Activated naive CD4-positive, alpha-beta T cell treated with anti-CD3 and anti-CD28 coated beads, Interleukin-2, amount 50 U/mL, for 16 hours (primary cell): ENCODE results near the gene ZNHIT6.

Experiments used
- DNase-seq: peaks from one replicate; pipeline ENCODE4 v3.0.0-alpha.2; 2020

The ZNHIT6 gene

DNA sequence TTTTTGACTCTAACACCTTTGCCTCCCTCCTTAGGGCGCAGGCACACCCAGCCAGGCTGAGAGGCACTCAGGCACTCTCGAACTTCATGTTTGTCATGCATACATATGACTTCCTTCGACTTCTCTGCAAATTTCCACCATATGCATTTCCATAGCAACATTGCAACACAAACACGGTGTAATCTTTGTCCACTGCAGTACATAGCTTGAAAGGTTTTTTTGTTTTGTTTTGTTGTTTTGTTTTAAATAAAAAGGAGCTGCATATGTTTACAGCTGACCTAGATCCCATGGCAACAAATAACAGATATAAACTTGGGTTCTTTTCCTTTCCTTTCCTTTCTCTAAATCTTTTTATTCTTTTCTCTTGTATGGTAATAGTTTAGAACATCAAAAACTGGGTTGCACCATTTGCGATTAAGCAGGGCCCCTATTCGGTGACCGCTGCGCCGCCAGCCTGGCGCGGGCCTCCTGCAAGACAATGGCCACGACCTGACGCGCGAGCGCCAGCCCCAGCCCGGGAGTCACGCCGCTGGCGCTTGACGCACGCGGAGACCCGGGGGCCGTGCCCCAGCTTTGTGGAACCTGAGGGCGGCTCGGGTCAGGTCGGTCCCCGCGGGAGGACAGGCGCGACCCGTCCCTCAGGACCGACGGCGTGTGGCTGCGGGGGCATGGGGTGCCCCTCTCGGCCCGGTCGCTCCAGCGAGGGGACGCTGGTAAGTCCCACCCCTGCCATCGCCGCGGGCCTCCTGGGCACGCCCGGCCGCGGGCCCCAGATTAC, 92.5 kb downstream of the ZNHIT6 start:
- DNase-seq: no peak

DNA sequence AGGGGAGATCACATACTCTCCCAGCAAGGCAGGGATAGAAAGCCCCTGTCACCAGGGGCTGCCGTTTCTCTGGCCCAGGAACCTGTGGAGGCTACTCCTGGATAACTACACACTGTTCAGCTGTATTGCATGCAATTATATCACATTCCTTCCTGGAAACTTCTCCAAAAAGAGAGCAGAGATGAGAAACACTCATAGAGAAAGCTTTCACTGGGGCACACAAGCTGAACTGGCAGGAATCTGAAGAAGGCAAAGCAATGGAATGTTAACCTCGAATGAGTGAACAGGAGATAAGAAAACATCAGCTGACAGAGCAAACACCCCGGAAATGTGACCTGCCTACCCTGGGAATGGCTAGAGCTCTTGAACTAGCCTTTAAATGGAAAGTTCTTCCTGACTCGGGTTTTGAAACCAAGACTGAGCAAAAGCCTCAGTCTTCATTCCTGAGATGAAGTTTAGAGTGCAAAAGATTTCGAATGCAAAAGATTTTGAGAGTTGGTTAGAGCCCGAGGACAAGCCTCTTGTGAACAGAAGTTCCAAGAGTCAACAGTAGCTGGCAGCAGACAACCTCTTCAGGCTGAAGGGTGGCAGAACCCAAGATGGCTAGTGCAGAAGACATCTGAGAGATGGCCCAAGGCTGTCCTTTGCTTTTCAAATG, 95.4 kb downstream of the ZNHIT6 start:
- no peak for DNase-seq

DNA sequence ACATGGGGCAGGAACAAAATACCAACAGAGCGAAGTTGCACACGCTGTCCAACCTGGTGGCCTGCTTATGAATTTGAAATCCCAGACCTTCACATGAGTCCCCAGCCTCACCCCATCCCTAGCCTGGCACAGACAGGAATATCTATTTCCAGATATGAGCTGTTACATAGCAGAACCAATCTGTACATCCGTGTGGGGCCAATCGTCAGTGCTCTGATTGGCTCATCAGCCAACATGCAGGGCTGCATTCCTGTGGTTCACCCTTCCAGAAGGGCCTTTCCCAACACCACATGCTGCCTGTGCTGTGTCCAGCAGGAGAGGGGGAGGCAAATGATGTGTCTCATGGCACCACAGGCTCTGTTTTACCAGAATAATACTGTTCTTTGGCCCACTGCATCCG, 96.4 kb downstream of the ZNHIT6 start:
- DNase-seq: no peak

DNA sequence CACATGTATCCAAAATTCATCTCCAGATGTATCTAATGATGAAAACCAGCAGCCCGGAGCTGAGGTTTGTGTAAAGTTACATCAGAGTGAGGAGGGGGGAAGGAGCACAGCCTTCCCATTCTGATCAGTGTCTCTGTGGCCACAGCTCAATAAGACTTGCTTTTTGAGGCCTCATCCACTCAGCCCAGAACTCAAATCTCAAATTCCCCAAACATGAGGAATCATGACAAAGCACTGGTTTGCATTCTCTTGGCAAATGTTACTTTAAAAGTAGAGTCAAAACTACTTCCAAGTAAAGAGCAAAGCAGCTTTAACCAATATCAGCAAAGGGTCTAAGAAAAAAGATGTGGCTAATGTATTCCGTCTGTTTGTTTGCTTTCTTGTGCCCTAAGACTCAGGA, 96.8 kb downstream of the ZNHIT6 start:
- DNase-seq: no peak

DNA sequence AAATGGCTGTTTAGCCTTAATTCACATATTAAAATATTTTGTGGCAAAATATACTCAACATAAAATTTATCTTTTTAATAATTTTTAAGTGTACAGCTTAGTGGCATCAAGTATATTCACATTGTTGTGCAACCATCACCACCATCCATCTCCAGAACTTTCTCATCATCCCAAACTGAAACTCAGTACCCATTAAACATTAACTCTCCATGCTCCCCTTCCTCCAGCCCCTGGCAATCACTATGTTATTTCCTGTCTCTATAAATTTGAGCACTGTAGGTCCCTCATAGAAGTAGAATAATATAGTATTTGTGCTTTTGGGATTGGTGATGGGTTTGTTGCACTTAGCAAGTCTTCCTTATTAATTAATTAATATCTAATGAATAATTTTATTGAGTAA, 98.3 kb downstream of the ZNHIT6 start:
- no peak for DNase-seq

DNA sequence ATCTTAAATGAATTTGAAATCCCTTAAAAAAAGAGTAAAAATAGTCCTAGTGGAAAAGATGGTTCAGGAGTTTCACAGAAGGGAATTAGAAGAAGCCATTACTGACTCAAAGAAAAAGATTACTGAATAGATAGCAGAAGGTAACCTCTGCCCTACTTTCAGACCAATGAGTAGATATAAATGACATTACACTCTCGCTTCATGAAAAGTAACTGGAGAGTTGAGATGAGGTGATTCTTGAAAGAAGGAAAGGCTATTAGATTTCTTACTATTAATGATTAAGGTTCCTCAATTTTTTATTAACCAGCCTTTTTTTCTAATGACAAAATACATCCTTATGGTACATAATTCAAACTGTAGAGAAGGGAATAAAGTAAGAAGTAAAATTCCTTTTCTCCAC, 99.4 kb downstream of the ZNHIT6 start:
- DNase-seq: no peak

DNA sequence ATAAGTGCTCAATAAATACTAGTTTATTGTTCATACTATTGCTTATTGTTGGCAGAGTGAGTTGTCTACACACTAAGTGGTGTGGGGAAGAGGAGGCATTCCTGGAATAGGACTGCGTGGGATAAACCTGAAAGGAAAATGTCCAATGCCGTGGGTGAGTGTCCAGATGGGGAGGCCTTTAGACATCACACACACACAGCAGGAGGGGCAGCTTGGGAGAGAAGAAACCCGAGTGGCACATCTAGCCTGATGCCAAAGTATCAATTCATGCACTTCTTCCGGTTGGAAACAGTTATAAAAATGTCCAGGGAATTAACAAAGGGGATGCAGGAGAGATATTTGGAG, 100.3 kb downstream of the ZNHIT6 start:
- no peak for DNase-seq

DNA sequence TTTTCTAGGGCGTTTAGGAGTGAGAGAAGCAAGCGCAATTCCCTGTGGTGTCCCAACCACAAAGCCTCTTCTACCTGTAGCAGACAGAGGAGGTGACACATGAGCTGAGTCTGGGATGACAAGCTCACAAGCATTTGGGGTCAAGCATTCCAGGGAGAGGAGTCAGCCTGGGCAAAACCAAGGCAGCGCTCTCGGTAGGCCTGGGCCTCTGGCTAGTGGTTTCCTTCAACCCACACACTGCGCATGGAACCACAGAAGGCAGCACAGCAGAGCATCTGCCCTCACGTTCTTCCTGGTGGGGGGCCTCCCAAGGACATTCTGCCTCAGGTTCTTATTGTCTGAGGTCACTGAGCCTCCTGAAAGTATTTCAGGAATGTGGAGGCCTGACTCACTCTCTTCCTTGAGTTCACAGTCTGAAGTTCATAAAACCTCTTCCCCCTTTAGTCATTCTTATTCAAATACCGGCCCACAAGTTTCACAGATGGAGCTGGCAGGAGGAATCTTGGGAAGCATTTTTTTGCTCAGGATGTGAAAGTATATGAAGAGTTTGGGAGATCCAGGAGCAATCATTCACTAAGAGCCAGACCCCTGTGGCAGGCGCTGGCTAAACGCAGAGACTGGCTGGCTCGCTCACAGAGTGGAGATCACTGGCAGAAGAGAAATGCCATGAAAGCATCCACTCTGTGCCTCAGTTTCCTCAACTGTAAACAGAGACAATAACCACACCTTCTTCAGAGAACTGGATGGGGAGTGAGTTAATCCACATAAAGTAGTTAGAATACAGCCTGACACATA, 100.9 kb downstream of the ZNHIT6 start:
- DNase-seq: no peak

DNA sequence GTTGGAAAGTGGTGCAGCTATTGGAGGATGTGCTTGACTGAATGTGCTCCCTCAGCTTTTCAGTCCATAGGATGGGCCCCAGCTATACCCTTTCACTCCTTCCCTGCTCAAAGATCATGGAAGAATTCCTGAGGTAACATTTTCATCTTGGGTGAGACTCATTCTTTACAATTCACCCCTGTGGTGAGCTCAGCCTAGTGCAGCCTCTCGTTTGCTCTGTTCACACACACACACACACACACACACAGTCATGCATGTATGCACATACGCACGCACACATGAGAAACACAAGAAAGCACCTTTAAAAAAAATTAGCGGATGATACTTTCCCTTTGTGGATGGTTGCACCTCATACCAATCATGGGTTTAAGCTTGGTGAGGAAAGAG, 101.8 kb downstream of the ZNHIT6 start:
- DNase-seq: no peak

DNA sequence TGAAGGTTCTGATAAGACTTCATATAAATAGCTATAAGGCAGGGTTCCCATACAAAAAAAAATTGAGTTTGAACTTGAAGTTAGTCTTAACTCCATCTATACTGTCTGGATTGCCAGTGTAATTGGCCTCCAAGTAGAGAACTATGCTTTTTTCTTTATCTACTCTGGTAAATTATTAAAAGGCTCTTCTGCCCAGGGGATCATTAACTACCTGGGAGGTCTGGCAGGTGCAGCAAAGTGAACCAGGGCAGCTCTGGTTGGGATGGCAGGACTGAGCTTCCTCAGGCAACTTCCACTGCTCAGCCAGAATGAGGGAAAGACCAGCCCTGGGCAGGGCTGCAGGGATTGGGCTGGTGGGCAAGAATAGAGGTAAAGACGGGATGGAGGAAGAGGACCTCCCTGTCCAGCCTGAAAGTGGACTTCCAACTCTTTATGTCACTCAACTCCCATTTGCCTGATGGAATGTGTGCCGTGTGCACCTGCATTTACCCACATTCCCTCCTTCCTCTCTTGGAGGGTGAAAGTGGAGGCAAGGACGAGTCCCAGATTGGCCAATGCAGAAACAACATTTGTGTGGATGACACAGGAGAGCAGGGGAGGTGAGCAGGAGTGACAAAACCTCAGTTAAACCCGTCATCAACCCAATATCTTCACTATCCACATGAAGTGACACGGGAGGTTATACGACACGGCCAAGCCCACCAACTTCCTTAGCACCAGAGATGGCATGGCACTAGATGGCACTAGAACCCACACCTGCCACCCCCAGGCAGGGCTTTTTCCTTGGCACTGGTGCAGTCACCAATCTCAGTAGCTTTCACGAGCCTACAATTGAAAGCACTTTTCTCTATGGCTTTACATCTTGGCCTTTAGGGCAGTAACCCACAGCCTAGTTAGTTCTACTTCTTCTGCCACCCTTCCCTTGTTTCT, 102.5 kb downstream of the ZNHIT6 start:
- DNase-seq: no peak

DNA sequence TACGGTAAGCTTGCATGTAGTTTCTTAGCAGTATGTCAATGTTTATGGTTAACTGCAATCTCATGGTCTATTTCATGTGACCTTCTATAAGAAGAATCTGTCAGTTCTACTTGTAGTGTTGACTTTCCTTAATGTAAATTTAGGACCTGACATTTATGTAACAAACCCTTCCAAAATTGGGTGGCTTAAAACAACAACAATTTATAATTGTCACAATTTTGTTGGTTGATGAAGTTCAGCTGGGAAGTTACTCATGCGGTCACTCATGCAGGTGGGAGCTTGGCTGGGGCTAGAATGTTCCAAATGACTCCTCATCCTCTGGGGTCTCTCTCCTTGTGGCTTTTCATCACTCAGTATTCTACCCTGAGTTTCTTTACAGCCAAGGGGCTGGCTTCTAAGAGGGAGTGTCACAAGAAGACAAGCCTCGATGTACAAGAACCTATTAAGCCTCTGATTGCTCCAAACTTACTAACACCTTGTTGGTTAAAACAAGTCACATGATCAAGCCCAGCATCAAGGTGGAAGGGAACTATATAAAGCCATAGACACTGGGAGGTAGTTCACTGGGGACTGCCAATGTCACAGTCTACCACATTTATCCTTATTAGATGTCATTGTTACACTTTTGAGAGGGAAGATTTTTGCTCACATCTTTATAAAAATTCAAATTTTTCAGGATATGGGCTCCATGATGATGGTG, 103.8 kb downstream of the ZNHIT6 start:
- DNase-seq: no peak

DNA sequence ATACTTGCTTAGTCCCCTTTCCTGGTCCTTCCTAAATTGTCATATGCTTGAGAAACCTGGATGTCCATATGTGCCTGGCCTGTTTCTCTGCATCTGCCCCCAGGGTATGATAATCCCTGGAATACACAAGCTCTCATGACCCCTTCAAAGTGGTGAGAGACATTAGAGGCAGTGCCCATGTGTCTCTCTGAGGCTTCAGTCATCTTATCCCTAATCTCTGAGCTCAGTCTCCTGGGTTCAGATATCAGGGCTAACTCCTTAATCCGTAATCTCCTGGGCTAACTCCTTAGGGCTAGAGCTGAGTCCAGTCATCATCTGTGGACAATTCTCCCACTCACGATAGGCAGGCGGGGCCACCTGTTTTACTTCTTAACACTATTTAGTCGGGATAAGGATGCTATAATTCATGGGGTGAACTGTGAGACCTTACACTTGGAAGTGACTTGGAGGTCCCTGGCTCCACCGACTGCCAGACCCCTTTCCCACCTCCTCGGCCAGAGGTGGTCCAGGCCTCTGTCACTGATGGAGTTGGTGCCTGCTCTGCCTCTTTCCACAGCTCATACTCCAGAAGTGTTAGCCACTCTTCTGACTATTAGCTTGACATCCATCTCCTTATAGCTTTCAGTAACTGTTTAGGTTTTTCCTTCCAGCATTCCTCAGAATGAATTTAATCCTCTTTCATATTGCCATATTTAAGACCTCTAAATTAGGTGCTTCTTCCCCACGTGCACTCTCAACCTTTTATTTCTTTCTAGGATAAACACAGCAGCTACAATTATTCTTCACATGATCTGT, 105.0 kb downstream of the ZNHIT6 start:
- DNase-seq: no peak

DNA sequence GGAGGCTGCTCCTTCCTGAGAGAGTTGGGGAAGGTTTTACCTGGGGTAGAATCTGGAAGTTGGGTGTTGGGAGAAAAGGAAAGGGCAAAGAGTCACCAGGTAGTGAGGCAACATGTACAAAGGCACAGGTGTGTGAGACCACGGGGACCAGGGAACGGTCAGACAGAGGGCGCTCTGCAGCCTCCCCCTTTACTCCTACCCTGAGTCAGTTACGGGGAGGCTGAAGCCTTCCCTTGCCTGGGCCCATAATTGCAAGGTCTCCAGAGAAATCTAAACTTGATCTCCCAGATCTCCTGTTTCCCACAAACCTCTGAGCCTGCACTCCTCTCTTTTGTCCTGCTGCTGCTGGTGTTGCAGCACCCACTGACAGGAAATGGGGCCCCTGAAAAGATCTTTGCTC, 105.7 kb downstream of the ZNHIT6 start:
- DNase-seq: no peak

DNA sequence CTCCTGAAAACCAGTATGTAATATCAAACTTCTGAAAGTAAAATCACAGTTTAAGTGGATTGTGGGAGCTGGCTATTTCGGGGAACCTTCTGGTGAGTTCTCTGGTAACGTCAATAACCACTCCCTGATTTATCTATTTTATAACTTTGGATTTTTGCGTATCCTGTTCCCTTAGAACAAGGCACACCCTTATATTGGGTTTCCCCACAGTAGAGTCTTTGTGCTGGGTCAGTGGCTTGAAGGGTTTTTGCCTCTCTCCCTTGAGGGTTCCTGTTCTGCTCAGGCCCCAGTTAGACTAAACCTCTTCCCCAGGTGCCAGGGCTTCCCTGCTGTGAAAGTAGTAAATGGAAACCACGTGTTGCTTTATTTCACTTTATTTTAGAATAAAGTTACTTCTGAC, 106.3 kb downstream of the ZNHIT6 start:
- DNase-seq: no peak

DNA sequence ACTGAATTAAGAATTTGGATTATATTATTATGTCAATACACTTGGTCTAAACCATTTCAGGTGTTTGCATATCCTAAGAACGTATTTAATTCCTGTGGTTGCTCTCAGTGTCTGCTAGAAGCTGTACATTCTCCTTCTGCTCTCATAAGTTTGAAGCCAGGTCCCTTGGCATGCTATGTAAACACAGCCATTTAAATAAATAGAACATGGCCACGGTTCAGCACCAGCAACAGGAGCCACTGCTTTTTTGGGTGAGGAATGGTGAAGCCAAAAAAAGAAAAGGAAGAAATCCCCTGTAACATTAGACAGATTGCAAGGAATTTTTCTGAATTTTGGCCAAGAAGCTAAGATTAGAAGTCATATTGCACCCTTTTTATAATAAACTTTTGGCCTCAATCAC, 108.6 kb downstream of the ZNHIT6 start:
- DNase-seq: no peak
